Bronchial epithelial cell (primary cell): ENCODE data around the gene OR5J2. TPM values are rescaled to one million over a fixed set of nuclear protein-coding genes. Genes with fewer than 3 reads are reported as not detected.
"Not testable (repeated sequence)": the region's sequence is repeated elsewhere in the genome, so short reads cannot be mapped to it uniquely, and the experiment has no call there.

ENCODE experiments used
- DNase-seq: peaks from one replicate; pipeline ENCODE4 v3.0.0-alpha.2; 2010; ENCODE audit warnings: low read depth
- FAIRE-seq: peaks from 2 replicates; lab custom pipeline; 2011; peaks lifted over from hg19 to GRCh38; lab: Jason Lieb, UNC
- H3K27me3 ChIP-seq: 2 replicates; pipeline ENCODE4 v1.5.1; 2011; ENCODE audit warnings: low read length; ENCODE audit not compliant: control insufficient read depth, insufficient read depth
- H3K36me3 ChIP-seq: 2 replicates; pipeline ENCODE4 v1.5.1; 2011; ENCODE audit warnings: low read length; ENCODE audit not compliant: control insufficient read depth, insufficient read depth
- H3K4me3 ChIP-seq: 2 replicates; pipeline ENCODE4 v1.5.1; 2011; ENCODE audit warnings: mild to moderate bottlenecking, low read depth, low read length, control low read depth
- CTCF ChIP-seq: IDR thresholded peaks from 2 replicates; pipeline ENCODE4 v1.5.1; 2011; ENCODE audit warnings: mild to moderate bottlenecking, moderate library complexity, low read length, control low read depth, inconsistent platforms; ENCODE audit not compliant: insufficient read depth, severe bottlenecking
- total RNA-seq: library from RNA; depleted of rRNA; stranded (reverse); fragments of >200 nt; gene quantifications from 2 replicates; pipeline ENCODE4 v1.2.1, GENCODE V29; 2014

The OR5J2 gene
- total RNA-seq, 1 donor from 2014 or later = not detected

- DNase-seq (no peak), FAIRE-seq (no peak)
- Histone ChIP-seq H3K27me3 (no peaks in the 10 kb centered on the region), H3K36me3 (no peaks in the 10 kb centered on the region), H3K4me3 (no peak overlapping the region)
- no peak for TF ChIP-seq CTCF
These were observed 31.4 kb downstream of the OR5J2 start for GRCh38 chr11:56207790-56208189.

- H3K4me3 ChIP-seq = no peak overlapping the region
- no peaks in the 10 kb centered on the region for H3K27me3 ChIP-seq
- FAIRE-seq = no peak
- no peak for DNase-seq
- TF ChIP-seq CTCF = no peak
- H3K36me3 ChIP-seq = no peaks in the 10 kb centered on the region
These were observed 38.1 kb downstream of the OR5J2 start for GRCh38 chr11:56214537-56214936.

GRCh38 chr11:56219735-56220134 is 43.3 kb downstream of the OR5J2 start:
- H3K4me3 ChIP-seq, DNase-seq, H3K36me3 ChIP-seq, H3K27me3 ChIP-seq, FAIRE-seq: not testable (repeated sequence)

Other genes with a start within 250 kb of the OR5J2 start
- not detected in 2 replicates for gene OR5I1, start 240.2 kb upstream of the OR5J2 start, total RNA-seq
- not detected in 2 replicates for gene OR10AG1, start 206.7 kb upstream of the OR5J2 start, total RNA-seq
- gene OR5F1, start 182.0 kb upstream of the OR5J2 start, total RNA-seq = not detected in 2 replicates
- gene OR5AS1, start 149.0 kb upstream of the OR5J2 start, total RNA-seq = not detected in 2 replicates
- not detected in 2 replicates for gene OR8I2, start 83.3 kb upstream of the OR5J2 start, total RNA-seq
- gene OR8H2, start 72.9 kb upstream of the OR5J2 start, total RNA-seq = not detected in 2 replicates
- gene OR8H3, start 54.2 kb upstream of the OR5J2 start, total RNA-seq = not detected in 2 replicates
- not detected in 2 replicates for gene OR8J3, start 36.4 kb upstream of the OR5J2 start, total RNA-seq
- gene OR8K5, start 16.3 kb upstream of the OR5J2 start, total RNA-seq = not detected in 2 replicates
- gene OR5T2, start 57.6 kb downstream of the OR5J2 start, total RNA-seq = not detected in 2 replicates
- not detected in 2 replicates for gene OR5T3, start 75.6 kb downstream of the OR5J2 start, total RNA-seq
- gene OR5T1, start 97.5 kb downstream of the OR5J2 start, total RNA-seq = not detected in 2 replicates
- gene OR8H1, start 115.6 kb downstream of the OR5J2 start, total RNA-seq = not detected in 2 replicates
- gene OR8K3, start 138.5 kb downstream of the OR5J2 start, total RNA-seq = not detected in 2 replicates
- not detected in 2 replicates for gene OR8K1, start 169.4 kb downstream of the OR5J2 start, total RNA-seq
- not detected in 2 replicates for gene OR8J1, start 177.7 kb downstream of the OR5J2 start, total RNA-seq
- gene OR8U1, start 199.0 kb downstream of the OR5J2 start, total RNA-seq = not detected in 2 replicates
- not detected in 2 replicates for gene OR5AL1, start 236.1 kb downstream of the OR5J2 start, total RNA-seq